NOMO-1 treated with dmso at 0.1 percent for 144 hours (cell line): ENCODE results near the gene VCP.

Experiments used
- DNase-seq: peaks from one replicate; lab custom pipeline; 2025; ENCODE audit not compliant: unreplicated experiment; lab: John Stamatoyannopoulos, UW

VCP gene

DNA sequence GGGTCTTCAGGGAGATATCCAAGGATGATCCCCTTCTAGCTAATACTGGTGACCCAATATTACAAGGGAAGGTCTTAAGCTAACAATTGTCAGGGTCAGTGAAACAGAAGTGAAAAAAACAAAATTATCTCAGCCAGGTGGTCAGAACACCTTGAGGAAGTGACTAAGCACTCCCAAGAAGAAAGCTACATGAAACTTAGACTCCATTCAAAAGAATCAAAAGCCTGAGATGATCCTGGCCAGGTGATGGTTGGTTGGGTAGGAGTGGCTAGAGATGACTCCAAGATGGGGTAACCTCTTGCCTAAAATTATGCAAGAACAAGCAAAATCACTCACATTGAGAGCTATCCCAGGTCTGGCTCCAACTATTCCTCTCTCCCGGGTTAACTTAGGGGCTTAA lies 5.4 kb downstream of the VCP start:
- no peak for DNase-seq

GRCh38 chr9:35060548-35061207 lies 11.7 kb downstream of the VCP start:
- no peak for DNase-seq

DNA sequence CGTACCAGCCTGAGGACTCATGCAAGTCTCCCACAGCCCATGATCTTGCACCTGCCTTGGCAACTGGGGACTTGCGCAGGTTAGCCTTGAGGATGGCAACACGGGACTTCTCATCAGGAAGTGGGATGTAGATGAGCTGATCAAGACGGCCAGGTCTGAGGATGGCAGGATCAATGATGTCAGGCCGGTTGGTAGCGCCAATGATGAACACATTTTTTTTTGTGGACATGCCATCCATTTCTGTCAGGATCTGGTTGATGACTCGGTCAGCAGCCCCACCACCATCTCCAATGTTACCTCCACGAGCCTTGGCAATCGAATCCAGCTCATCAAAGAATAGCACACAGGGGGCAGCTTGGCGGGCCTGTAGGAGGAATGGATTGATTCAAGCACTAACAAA lies 13.0 kb downstream of the VCP start:
- no peak for DNase-seq

GRCh38 chr9:35057271-35057620 lies 15.2 kb downstream of the VCP start:
- no peak for DNase-seq

DNA sequence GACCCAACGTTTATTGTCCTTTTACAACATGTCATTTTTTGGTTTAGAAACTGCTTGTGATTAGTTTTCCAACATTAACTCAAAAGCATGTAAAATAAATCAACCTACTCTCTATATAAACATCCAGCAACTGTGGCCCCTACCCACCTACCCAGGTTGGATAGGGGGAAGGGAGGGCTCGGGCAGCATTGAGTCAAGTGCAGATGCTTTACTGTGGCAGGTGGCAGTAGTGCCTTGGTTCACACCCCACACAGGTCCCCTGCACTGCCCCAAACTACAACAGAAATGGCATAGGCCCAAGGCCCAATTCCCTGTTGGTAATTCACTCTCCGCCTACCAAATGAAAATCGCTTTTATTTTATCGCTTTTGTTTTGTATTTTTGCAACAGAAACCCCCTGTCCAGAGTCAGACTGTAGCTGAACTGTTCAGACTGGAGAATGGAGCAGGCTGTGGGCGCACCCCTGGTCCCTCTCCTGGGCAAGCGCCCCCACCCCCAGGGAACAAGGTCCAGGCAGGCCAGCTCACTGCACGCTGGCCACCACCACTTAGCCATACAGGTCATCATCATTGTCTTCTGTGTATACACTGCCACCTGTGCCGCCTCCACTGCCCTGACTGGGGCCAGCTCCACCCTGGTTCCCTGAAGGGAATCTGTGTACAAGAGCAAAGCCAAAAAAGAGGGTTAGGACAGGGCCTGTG lies 15.7 kb downstream of the VCP start:
- DNase-seq = no peak

GRCh38 chr9:35054871-35055644 lies 17.4 kb downstream of the VCP start:
- no peak for DNase-seq

GRCh38 chr9:35054185-35054835 lies 18.1 kb downstream of the VCP start:
- DNase-seq = no peak

GRCh38 chr9:35051069-35051967 lies 21.1 kb downstream of the VCP start:
- no peak for DNase-seq

- DNase-seq = no peak
Observed at GRCh38 chr9:35048511-35048910, 23.9 kb downstream of the VCP start.

DNA sequence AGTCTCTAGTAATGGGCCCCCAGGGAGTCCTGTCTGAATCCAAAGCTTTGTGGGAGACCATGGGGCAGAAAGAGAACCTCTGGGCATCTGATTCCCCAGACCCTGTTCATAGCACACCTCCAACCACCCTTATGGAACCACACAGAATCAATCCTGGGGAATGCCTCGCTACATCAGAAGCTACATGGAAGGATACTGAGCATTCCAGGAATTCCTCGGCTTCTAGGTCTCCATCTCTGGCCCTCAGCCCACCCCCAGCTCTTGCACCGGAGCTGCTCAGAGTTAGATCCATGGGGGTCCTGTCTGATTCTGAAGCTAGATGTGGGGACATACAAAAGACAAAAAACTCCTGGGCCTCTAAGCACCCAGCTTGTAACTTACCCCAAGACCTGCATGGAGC lies 28.4 kb downstream of the VCP start:
- DNase-seq = no peak

DNA sequence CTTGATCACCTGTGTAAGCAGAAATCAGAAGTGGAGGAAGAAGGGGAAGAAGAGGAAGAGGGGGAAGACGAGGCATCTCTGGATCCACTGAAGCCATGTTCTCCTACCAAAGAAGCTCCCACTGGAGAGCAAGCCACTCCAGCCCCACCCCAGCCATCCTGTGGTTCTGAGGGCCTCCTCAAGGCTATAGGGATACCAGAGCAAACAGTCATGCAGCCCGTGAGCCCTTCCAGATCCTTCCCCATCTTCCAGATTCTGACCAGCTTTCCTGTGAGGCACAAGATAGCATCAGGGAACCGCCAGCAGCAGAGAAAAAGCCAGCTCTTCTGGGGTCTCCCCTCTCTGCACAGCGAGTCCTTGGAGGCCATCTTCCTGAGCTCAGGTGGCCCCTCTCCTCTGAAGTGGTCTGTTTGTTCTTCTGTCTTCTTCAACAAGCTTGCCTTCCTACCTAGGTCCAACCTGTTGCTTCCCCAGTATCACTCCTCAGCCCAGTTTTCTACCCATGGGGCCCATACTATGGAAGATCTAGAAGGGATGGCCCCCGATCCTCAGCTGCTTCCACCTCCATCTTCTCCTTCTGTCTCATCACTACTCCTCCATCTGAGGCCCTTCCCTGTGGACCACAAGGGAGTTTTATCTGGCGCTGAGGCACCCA lies 29.4 kb downstream of the VCP start:
- no peak for DNase-seq

DNA sequence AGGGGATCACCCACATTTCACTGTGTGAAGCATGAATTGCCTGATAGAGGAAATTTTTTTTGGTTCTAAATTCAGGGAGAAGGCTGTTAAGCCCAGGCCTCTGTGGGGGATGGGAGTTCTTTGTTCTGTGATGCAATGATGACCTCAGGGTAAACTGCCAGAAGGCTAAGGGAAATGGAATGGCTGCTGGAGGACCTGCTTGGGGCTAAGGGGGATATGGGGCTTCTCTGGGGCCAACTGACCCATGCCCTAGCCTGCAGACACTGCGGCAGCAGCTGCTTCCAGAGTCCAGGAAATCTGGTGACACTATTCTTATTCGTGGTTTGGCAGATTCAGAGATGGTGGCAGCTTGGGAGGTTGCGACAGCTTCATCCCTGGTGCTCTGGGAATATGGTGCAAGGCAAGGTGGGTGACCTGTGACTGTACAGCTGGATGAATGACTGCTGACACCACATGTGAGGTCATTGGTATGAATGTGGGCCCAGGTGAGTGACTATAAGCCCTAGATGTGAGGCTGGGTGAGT lies 30.3 kb downstream of the VCP start:
- DNase-seq = no peak

DNA sequence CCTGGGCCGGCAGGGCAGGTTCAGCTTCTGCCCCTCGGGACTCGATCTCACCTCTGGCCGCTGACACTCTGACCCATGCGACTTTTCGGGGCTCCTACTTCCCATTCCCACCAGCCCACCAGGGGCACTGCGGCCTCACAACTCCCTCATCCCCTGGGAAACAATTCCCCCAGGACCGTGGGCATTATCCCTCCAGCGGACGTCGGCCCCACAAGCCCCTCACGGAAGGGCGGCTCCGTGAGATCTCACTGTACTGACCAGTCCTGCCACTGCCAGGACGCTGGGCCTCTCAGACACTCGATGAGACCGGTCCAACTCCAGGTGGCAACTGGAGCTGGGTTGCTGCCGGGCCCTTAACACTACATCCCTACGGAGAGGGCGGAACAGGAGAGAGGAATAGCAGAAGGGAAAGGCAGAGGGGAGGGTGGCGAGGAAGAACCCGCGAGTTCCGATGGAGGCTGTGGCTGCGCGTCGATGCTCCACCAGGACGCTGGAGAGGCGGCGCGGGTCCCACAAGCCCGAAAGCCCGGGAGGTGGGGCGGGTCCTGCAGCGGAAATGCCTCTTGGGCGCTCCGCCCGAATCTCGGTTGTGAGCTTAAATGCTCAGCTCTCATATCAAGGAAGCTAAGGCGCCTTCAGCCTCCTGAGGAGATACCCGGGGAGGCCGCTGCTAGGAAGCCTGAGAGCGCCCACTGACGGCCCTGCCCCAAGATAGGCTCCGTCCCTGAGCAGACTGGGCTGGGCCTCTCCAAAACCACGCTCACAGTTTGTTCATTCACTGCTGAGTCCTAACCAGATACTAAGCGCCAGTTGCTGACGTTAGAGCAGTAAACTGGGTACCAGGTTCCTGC lies 36.3 kb downstream of the VCP start:
- DNase-seq = no peak

GRCh38 chr9:35033101-35033500 lies 39.3 kb downstream of the VCP start:
- no peak for DNase-seq

GRCh38 chr9:35029852-35030251 lies 42.6 kb downstream of the VCP start:
- DNase-seq = no peak

DNA sequence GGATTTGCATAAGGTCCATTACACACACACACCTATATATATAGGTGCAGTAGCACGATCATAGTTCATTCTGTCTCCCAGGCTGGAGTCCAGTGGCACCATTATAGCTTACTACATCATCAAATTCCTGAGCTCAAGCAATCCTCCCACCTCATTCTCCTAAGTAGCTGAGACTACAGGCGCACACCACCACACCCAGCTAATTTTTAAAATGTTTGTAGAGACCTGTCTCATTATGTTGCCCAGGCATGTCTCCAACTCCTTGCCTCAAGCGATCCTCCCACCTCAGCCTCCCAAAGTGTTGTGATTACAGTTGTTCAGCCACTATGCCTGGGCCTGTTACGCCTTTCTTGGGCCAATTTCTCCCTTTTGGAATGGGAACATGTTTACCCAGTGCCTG lies 43.2 kb downstream of the VCP start:
- DNase-seq = no peak

GRCh38 chr9:35028341-35028740 lies 44.1 kb downstream of the VCP start:
- DNase-seq = no peak

- DNase-seq = no peak
Observed at GRCh38 chr9:35027860-35028259, 44.6 kb downstream of the VCP start.

DNA sequence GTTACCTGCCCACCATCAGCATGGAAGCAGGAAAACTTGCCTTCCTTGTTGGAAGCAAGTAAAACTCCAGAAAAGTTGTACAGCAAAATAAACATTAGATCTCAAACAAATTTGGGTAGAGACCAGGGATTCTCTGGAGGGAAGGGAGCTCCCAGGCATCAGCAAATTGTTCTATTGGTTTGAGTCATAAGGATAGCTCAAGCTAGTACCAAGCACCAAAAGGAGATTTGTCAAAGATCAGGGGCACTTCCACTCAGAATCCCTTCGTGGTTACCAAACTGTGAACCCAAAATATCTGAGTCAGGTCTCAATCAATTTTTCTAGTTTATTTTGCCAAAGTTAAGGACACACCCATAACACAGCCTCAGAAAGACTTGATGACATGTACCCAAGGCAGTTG lies 45.1 kb downstream of the VCP start:
- no peak for DNase-seq
